Kasumi-1 (cell line): ENCODE measurements around the gene IQCE.

Experiments used
- DNase-seq, 2 experiments: peaks; one replicate each; lab custom pipeline; 2025; lab: John Stamatoyannopoulos, UW

The IQCE gene

DNA sequence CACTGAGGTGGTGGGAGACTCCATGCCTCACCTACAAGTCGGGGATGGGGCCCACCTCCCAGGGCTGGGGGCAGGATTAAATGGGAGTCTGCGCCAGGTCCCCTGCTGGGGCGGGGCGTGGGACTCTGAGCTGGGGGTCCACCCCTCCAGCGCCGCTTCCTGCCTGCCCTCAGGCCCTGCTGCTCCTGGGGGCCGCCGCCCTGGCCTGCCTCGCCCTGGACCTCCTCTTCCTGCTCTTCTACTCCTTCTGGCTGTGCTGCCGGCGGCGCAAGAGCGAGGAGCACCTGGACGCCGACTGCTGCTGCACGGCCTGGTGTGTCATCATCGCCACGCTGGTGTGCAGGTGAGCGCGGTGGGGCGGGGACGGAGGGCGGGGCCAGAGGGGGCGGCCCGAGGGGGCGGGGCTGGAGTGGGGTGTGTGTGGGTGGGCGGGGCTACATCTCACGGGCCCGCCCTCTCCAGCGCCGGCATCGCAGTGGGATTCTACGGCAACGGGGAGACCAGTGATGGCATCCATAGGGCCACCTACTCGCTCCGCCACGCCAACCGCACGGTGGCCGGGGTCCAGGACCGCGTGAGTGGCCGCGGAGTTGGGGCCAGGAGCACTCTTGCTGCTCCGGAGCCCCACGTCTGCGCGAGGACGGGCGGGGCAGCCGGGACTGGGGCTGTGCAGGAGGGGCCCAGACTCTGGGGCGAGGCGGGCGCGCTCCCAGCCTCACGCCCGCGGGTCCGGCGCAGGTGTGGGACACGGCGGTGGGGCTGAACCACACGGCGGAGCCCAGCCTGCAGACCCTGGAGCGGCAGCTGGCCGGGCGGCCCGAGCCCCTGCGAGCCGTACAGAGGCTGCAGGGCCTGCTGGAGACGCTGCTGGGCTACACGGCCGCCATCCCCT lies 88.1 kb downstream of the IQCE start:
- DNase-seq = no peak

DNA sequence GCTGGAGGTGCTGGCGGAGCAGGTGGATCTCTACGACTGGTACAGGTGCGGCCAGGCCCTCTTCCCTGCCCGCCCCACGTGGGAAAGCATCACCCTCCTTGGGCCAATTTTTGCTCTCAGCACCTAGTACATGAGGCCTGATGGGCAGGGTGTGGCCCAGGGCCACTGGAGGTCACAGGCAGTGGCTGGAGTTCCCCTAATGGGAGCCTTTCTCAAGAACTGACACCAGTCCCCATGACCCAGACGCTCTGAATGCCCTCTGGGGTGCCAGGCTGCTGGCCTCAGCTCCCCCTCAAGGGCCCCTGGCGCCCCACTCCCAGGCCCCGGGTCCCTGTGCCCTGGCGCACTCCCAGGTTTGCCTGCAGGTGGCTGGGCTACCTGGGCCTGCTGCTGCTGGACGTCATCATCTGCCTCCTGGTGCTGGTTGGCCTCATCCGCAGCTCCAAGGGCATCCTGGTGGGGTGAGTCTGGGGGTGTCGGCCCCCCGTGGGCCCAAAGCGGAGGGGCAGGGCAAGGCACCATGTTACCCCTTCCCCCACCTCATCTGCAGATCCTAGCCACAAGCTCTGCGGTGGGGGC lies 88.9 kb downstream of the IQCE start:
- no peak for DNase-seq

DNA sequence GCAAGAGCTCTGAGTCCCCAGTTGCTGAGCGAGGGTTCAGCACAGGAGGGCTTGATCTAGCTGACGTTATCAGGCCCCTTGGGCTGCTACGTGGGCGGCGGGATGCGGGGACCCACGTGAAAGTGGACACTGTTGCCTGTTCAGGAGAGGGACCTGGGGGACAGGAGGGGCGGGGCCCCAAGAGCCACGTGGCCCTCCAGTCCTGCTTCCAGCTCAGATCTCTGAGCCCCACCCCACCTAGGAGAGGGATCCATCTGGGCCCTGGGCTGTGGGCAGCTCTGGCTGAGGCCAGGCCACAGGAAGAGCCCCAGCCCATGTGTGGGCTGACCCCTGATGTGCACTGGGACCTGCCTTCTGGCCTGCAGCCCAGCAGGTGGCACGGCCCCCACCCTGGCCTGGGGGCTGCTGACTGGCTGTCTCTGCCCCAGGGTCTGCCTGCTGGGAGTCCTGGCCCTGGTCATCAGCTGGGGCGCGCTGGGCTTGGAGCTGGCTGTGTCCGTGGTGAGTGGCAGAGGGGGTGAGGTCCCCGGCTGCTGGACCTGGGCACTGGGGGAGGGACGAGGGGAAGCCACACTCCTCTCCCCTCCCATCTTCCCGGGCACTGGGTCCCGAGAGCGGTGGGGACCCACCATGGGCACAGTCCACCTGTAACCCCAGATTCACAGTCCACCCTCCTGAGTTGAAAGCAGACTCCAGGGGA lies 90.5 kb downstream of the IQCE start:
- DNase-seq = no peak

GRCh38 chr7:2649991-2650390 lies 91.2 kb downstream of the IQCE start:
- no peak for DNase-seq

- no peak for DNase-seq
Observed at GRCh38 chr7:2650451-2650850, 91.7 kb downstream of the IQCE start.

DNA sequence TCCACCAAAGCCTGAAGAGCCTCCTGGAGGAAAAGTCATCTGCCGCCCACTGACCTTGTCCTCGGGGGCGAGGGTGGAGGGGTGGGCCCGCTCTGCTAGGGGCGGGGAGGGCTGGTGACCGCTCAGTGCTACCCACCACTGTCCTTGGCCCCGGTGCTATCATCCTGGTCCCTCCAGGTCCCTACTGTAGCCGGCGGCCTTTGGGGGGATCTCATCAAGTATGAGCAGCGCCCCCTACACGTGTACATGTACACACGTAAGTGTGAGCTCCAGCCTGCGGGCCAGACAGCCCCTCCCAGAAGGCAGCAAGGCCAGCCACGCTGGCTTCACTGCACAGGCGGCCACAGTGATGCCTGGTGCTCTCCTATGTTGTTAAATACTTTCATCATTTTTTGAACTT lies 92.6 kb downstream of the IQCE start:
- DNase-seq = no peak

DNA sequence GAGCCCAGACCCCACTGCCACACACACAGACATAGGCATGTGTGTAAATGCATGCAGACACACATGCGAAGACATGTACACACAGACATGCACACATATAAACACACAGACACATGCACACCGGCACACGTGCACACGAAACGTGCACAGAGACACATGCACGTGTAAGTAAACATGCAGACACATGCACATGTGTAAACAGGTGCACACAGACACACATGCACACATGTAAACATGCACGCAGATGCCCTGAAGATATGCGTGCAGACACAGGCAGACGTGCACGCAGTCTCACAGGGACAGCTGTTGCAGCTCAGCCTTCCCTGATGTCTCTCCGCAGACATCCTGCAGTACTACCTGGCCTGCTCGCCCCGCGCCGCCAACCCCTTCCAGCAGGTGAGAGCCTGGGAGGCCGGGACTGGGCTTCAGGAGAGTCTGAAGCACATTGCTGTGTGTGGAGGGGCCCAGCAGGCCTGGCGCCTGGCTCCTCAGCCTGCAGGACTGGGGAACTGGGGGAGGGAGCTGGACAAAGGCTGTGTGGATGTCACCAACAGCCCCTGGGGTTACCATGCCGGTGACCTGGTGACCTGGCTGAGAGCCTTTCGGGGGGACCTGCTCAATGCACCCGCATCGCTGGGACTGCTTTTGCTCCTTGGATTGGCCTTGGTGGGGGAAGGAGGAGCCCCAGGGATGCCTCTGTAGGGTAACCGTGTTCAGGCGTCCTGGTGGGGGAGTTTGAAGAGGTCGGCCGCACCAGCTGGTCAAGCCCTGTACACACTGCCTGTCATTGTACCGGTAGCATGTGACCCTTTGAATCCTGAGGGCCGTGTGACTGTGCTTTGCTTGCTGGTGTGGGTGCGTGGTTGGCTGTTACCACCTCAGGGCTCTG lies 93.3 kb downstream of the IQCE start:
- DNase-seq = no peak

DNA sequence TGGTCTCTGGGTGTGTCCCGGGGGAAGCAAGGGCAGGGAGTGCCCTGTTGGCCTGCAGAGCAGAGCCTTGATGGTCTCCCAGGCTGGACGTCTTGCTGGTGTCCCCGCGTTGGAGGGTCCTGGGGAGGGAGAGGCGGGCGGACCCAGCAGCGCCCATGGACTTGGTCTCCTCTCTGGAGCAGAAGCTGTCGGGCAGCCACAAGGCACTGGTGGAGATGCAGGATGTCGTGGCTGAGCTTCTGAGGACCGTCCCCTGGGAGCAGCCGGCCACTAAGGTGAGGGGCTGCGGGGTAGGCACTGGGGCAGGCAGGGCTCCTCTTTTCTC lies 93.9 kb downstream of the IQCE start:
- DNase-seq = no peak

- no peak for DNase-seq
Observed at GRCh38 chr7:2654059-2654458, 95.3 kb downstream of the IQCE start.

GRCh38 chr7:2655870-2656614 lies 97.3 kb downstream of the IQCE start:
- DNase-seq = no peak

GRCh38 chr7:2657208-2657607 lies 98.4 kb downstream of the IQCE start:
- no peak for DNase-seq

GRCh38 chr7:2657920-2658671 lies 99.3 kb downstream of the IQCE start:
- no peak for DNase-seq

DNA sequence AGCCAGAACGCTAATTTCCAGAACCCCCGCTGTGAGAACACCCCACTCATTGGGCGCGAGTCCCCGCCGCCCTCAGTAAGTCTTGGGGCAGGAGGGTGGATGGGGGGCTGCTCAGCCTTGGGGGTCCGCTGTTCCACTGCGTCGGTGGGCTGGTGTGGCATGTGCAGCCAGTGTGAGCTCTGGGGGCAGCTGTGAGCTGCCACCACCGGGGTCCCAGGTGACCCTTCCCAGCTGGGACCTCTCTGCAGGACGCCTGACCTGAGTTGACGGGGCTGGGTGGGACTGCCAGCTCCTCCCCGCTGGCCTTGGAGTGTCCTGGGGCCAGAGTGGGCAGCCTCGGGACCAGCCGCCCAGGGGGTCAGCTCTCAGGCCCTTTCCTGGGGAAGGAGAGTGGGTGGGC lies 100.2 kb downstream of the IQCE start:
- no peak for DNase-seq

- DNase-seq = no peak
Observed at GRCh38 chr7:2659556-2660358, 101.0 kb downstream of the IQCE start.

GRCh38 chr7:2660359-2661095 lies 101.7 kb downstream of the IQCE start:
- DNase-seq = no peak

GRCh38 chr7:2661096-2661449 lies 102.3 kb downstream of the IQCE start:
- no peak for DNase-seq

- DNase-seq = no peak
Observed at GRCh38 chr7:2661602-2662272, 103.0 kb downstream of the IQCE start.

- no peak for DNase-seq
Observed at GRCh38 chr7:2662273-2663120, 103.7 kb downstream of the IQCE start.
